Stimulated activated CD8-positive, alpha-beta memory T cell treated with anti-CD3 and anti-CD28 coated beads, Interleukin-12 subunit alpha, Interleukin-12 subunit beta, amount 100 ng/mL, for 1 hour (primary cell): Measurements from ENCODE around the gene CCDC144A.
"Not testable (repeated sequence)": the region's sequence is repeated elsewhere in the genome, so short reads cannot be mapped to it uniquely, and the experiment has no call there.

Experiments used
- DNase-seq: peaks from one replicate; pipeline ENCODE4 v3.0.0-alpha.2; 2020; ENCODE audit warnings: low read depth

CCDC144A gene

DNA sequence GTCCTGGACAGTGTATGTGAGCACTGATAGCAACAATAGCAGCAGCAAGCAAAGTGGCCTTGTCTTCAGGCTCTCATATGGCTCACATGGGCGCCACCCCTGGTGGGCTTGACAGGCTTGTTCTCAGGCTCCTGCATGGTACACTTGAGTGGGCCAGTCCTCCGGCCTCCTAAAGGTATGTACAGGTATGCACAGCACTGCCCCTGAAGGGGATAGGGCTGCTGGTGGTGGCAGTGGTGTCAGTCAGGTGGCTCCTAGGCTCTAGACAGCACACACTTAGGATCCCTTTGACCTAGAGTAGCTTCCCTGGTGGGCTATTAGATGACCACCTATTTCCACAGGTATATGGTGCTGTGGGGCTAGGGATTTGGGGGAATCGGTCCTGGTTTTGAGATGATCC lies 67.5 kb downstream of the CCDC144A start:
- not testable (repeated sequence) for DNase-seq

DNA sequence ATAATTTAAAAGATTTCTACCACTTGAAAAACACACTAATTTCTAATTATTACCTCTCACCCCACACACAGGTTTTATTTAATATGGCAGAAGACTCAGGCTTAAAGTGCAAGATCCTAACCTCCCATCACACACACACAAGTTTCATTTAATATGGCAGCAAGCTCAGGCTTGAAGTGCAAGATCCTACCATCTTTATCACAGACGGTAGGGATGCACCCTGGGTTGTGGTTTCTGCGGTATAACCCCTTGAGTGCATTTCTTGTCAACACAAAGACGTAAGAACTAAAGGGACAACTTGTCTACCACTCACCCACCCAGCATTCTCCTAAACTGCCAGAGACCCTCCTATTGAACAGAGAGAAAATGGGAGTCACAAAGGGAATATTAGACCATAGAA lies 68.1 kb downstream of the CCDC144A start:
- not testable (repeated sequence) for DNase-seq

GRCh38 chr17:16768290-16769175 lies 78.5 kb downstream of the CCDC144A start:
- not testable (repeated sequence) for DNase-seq

GRCh38 chr17:16772394-16773145 lies 82.5 kb downstream of the CCDC144A start:
- DNase-seq, result not testable (repeated sequence)

DNA sequence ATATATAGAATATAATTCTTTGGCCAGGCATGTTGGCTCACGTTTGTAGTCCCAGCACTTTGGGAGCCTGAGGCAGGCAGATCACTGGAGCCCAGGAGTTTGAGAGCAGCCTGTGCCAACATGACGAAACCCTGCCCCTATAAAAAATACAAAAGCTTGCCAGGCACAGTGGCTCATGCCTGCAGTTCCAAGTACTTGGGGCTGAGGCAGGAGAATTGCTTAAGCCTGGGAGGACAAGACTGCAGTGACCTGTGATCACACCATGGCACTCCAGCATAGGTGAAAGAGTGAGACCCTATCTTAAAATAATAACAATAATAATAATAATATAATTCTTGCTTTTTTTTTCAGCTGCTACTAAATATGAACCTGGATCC lies 83.1 kb downstream of the CCDC144A start:
- not testable (repeated sequence) for DNase-seq

- DNase-seq, result not testable (repeated sequence)
These were observed 97.8 kb downstream of the CCDC144A start for GRCh38 chr17:16787851-16788250.

GRCh38 chr17:16788889-16789536 lies 99.0 kb downstream of the CCDC144A start:
- not testable (repeated sequence) for DNase-seq

GRCh38 chr17:16789622-16790021 lies 99.6 kb downstream of the CCDC144A start:
- not testable (repeated sequence) for DNase-seq

DNA sequence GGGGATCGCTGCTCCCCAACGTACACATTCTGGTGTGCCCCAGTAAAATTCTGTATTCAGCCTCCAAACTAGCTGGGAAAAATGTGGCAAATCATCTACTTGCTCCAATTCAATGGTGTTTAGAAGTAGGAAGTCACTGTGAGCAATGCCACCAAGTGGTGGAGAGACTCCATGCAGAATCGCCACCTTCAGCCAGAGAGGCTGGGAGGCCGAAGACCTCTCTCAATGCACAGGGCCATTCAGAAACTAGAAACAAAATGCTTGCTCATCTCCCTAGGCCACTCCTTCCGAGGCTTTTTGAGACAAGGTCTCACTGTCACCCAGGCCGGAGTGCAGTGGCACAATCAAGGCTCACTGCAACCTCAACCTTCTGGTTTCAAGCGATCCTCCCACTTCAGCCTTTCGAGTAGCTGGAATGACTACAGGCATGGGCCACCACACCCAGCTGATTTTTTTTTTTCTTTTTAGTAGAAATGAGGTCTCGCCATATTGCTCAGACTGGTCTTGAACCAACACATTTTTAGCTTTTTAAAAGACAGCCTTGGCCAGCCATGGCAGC lies 100.4 kb downstream of the CCDC144A start:
- not testable (repeated sequence) for DNase-seq

GRCh38 chr17:16794215-16794614 lies 104.2 kb downstream of the CCDC144A start:
- DNase-seq, result not testable (repeated sequence)

DNA sequence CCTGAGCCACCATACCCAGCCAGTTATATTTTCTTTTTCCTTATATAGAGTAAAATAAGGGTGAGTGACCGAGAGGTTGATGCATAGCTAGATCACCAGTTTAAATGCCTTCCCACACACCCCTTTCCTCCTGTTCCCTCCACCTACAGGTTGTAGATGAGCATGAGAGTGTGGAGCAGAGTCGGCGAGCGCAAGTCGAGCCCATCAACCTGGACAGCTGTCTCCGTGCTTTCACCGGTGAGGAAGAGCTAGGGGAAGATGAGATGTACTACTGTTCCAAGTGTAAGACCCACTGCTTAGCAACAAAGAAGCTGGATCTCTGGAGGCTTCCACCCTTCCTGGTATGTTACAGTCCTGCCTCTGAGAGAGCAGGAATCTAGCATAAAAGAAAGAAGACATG lies 105.9 kb downstream of the CCDC144A start:
- DNase-seq, result not testable (repeated sequence)

- DNase-seq, result not testable (repeated sequence)
These were observed 114.8 kb downstream of the CCDC144A start for GRCh38 chr17:16804851-16805250.

DNA sequence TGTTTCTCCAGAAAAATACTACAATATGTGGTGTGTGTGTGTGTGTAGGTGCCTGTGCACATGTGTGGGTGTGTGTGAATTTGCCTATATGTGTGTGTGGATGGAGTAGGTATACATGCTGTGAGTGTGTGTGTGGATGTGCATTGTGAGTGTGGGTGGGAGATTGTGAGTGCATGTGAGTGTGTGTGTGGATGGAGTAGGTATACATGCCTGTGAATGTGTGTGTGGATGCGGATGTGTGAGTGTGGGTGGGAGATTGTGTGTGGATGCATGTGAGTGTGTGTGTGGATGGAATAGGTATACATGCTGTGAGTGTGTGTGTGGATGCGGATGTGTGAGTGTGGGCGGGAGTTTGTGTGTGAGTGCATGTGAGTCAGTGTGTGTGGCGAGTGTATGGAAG lies 116.6 kb downstream of the CCDC144A start:
- DNase-seq, result not testable (repeated sequence)

DNA sequence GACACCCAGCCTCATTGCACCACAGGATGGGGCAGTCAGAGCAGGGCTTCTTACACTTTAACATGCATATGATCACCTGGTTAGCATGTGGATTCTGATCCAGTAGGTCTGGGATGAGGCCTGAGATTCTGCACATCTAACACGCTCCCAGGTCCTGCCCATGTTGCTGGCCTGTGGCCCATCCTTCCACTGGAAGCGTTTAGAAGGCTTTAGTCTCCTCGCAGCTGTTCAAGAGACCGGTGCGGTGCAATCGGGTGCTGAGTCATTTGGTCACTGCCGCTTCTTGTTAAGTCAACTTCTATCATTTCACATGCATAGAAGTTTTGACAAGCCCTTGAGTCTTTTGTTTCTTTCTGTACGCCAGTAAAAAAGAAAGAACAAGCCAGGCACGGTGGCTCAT lies 117.6 kb downstream of the CCDC144A start:
- DNase-seq, result not testable (repeated sequence)

DNA sequence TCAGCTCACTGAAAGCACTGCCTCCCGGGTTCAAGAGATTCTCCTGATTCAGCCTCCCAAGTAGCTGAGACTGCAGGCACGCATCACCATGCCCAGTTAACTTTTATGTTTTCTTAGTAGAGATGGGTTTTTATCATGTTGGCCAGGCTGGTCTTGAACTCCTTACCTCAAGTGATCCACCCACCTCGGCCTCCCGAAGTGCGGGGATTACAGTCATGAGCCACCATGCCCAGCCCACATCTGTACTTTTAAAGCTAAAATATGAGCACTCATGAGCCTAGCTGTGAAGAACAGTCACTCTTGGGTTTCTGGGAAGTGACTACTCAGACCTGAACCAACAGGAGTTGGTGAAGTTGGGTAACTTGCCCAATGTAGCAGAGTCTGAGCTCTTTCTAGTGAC lies 120.2 kb downstream of the CCDC144A start:
- DNase-seq, result not testable (repeated sequence)

- not testable (repeated sequence) for DNase-seq
These were observed 122.1 kb downstream of the CCDC144A start for GRCh38 chr17:16812126-16812525.

DNA sequence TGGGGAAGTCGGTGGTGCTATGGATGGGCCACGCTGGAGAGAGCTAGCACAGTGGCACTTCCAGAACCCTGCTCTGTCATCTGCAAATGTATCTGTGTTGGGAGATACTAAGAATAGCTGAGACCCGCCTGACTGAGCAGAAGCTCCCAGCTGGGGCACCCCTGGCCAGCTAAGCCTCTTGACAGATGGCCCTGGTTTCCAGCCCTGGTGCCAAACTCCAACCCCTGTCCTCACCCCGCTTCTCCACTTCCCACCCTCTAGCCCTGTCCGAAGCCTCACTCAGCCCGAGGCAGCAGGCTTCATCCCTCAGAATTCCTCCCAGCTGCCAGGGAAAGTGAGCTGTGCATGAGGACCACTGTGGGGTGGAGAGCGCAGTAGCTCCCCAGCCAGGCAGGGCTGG lies 124.4 kb downstream of the CCDC144A start:
- no peak for DNase-seq

DNA sequence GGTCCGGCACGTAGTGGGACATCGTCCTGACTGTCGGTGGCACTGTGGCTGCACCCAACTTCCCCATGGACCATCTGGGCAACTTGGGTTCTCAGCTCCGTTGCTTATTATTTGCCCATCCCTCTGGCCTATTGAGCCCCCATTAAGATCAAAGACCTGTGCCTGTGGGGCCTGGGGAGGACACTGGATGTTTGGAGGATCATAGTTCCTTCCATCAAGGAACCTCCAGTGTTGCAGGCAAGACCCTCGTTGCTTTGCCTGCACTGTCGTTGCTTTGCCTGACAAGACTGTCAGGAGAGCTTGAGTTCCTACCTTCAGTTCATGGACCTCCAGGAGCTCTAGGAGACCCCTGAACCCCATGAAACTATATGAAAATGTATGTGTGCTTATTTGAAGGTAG lies 127.2 kb downstream of the CCDC144A start:
- no peak for DNase-seq

GRCh38 chr17:16817940-16818339 lies 127.9 kb downstream of the CCDC144A start:
- DNase-seq, result not testable (repeated sequence)

GRCh38 chr17:16818340-16818739 lies 128.3 kb downstream of the CCDC144A start:
- no peak for DNase-seq

DNA sequence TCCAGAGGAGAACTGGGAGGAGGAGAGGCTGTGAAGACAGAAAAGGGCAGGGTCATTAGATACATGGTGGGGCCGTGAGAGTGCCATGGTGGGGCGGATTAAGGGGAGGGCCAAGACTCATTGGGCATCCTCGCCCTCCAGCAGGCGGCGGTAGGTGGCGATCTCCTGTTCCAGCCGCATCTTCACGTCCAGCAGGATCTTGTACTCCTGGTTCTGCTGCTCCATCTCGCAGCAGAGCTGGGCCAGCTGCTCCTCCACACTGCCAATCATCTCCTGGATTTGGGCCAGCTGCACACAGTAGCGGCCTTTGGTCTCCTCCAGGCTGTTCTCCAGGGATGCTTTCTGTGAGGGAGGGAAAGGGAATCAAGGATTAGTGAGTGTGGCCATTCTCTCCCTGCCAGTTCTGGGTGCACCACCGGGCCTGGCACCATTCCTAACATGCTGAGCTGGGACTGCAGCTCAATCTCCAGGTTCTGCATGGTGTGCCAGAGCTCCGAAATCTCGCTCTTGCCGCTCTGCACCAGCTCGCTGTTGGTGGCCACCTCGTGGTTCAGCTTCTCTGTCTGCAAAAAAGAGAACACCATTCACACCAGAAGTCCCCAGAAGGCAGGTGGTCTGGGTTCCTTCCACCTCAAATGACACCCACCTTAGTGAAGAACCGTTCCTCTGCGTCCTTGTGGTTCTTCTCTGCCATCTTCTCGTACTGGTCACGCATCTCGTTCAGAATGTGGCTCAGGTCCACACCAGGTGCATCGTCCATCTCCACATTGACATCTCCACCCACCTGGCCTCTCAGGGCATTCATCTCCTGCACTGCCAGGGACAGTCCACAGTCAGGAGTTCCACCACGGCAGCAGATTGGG lies 129.0 kb downstream of the CCDC144A start:
- DNase-seq, result no peak
